DND-41 (cell line): ENCODE data around the gene NR1H4.

ENCODE experiments used
- CTCF ChIP-seq: IDR thresholded peaks from 2 replicates; pipeline ENCODE4 v1.5.1; 2012; ENCODE audit warnings: borderline replicate concordance, low read length, moderate library complexity, mild to moderate bottlenecking; ENCODE audit not compliant: poor library complexity, severe bottlenecking; ENCODE audit errors: extremely low read depth
- EZH2 ChIP-seq: IDR thresholded peaks from 3 replicates; pipeline ENCODE4 v1.6.1; 2012; ENCODE audit warnings: borderline replicate concordance, low read depth, mild to moderate bottlenecking, moderate library complexity, low read length, inconsistent platforms; ENCODE audit not compliant: severe bottlenecking

GRCh38 chr12:100529756-100530350 is 56.2 kb downstream of the NR1H4 start:
- TF ChIP-seq CTCF (no peak), EZH2 (no peak)
